Stimulated activated naive CD4-positive, alpha-beta T cell treated with Interleukin-2 at 50 U/mL for 16 hours (primary cell): ENCODE measurements around the gene WBP2.
"Not testable (repeated sequence)": the region's sequence is repeated elsewhere in the genome, so short reads cannot be mapped to it uniquely, and the experiment has no call there.

ENCODE experiments used
- DNase-seq: peaks from one replicate; lab custom pipeline; 2025; lab: John Stamatoyannopoulos, UW

WBP2 gene

DNA sequence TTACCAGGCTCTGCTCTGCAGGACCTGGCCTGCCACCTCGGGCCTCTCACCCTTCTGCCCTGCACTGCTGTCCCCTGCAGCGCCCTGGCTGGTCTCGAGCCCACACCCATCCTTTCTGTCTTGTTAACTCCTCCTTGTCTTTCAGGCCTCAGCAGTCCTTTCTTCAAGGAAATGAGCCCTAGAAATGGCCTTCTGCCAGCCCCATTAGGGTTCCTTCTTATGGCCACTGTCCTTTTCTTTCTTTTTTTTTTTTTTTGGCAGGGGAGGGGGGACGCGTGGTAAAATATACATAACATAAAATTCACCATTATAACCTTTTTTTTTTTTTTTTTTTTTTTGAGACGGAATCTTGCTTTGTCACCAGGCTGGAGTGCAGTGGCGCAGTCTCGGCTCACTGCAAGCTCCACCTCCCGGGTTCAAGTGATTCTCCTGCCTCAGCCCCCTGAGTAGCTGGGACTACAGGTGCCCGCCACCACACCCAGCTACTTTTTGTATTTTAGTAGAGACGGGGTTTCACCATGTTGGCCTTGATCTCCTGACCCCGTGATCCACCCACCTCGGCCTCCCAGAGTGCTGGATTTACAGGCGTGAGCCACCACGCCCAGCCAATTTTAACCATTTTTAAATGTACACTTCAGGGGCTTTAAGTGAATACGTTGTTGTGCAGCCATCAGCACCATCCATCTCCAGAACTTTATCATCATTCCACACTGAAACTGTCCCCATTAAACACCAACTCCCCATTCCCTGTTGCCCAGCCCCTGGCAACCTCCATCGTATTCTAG is 10.5 kb upstream of the WBP2 start:
- DNase-seq, result not testable (repeated sequence)

DNA sequence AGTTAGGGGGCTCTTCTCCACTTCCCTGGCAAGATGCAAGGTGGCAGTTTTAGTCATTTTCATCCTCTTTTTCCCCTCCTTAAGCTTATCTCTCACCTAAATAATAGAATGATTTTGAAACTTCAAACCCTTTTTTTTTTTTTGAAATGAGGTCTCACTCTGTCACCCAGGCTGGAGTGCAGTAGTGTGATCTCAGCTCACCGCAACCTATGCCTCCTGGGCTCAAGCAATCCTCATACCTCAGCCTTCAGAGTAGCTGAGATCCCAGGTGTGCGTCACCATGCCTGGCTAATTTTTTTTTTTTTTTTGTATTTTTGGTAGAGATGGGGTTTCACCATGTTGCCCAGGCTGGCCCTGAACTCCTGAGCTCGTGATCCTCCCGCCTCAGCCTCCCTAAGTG is 9.8 kb upstream of the WBP2 start:
- not testable (repeated sequence) for DNase-seq

DNA sequence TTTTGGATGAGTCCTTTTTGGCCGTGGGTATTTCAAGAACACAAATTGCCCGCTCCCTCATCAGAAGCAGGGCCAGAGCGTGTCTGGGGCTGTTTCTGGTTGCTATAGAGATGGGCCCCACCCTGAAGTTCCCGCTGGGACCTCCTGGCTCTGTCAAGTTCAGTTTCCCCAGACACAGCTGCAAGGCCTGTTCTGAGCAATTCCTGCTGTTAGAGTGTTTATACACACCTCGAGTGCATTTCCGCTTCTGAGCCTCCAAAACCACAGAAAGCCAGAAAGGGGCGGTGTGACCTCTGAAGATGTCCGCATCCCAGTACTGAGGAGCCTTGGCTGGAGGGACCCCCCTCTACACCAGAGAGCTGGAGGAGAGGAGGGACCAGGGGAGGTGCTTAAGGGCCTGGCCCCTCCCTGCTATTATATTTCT is 9.3 kb upstream of the WBP2 start:
- no peak for DNase-seq

DNA sequence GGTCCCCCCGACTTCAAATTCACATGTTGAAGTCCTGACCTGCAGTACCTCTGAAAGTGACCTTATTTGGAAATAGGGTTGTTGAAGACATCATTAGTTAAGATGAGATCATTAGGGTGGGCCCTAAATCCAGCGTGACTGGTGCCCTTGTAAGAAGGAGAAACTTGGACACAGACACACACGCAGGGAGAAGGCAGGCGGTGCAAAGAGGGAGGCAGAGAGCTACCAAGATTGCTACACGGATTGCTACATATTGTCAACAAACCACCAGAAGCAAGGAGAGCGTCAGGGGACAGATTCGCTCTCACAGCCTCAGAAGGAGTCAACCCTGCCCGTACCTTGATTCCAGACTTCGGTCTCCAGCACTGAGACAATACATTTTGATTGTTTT is 6.8 kb upstream of the WBP2 start:
- DNase-seq, result no peak

DNA sequence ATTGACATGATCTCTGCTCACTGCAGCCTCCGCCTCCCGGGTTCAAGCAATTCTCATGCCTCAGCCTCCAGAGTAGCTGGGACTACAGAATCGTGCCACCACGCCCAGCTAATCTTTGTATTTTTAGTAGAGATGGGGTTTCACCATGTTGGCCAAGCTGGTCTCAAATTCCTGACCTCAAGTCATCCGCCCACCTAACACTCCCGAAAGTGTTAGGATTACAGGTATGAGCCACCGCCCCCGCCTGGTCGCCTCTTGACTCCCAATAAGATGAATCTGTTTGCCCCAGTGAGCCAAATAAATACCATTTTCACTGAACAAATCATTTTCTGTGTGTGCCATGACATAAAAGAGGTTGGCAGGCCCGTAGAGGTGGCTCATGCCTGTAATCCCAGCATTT is 4.2 kb upstream of the WBP2 start:
- DNase-seq, result not testable (repeated sequence)

DNA sequence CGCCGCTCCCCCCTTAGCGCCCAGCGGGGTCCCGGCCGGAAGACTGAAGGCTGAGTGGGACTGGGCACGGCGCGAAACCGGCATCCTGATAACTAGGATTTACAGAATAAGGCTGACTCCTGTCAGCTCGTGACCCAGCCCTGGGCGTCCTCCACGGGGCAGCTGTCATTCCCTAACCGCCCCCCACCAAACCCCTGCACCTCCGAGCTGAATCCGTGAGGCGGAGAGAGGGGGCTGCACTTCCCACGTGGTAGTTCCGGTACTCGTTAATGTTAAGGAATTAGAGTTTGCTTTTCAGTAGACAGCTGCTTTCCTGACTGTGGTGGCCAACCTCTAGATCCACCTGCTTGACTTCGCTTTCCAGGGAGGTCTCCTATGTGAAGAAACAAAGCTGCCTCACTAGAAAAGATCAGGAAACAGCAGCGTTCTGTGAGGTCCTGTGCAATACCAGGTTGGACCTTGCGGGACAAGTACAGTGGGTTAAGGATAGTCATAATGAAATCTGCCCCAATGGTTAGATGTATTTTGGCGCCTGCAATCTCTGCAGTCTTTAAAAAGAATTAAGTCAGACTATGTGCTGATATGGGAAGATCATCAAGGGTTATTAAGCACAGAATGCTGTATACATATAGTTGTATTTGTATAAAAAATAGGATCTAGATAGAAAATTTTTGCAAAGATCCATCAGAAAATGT is 1.1 kb upstream of the WBP2 start:
- no peak for DNase-seq

DNA sequence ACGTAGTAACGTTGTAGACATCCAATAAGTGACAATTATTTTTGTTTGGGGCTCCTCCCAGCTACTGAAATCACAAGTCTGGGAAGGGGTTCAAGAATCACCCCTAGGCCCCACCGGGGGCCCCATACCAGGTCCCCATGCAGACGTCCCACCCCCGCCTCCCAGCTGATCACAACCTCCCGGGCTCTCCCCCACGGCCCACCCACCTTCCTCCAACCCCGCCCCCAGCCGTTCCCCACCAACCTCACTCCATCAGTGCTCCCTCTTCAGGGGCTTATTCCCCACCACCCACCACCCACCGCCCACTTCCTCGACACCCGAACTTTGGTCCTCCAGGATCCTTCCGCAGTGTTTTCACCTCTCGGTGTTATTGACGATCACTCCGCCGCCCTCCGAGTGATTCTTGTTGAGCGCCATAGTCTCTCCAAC is 240 bp downstream of the WBP2 start:
- no peak for DNase-seq

DNA sequence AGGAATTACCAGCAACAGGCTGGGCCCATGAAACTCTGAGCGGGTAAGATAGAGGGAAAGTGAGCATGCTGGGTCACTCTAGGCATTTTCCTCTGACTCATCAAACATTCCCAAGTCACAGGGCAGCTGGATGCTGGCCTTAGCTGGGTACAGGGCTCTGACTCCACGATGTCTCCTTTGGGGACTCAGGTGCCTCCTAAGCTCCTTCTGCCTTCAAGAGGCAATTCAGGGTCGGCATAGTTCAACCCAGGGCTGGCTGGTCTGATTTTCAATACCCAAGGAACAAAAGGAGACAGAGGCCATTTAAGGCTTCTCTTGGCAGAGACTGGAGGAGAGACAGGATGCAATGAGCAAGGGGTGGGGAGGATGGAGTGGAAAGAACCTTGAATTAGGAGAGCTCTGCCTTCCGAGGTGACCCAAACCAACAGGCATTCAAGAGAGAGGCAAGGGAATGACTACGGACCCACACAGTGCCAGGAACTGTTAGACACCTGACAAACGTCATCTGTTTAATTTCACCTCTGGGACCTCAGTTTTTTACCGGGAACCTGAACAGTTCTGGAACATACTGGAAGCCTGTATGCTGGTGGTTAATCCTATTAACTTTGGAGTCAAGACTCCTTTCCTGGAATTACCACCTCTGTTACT is 910 bp downstream of the WBP2 start:
- no peak for DNase-seq

DNA sequence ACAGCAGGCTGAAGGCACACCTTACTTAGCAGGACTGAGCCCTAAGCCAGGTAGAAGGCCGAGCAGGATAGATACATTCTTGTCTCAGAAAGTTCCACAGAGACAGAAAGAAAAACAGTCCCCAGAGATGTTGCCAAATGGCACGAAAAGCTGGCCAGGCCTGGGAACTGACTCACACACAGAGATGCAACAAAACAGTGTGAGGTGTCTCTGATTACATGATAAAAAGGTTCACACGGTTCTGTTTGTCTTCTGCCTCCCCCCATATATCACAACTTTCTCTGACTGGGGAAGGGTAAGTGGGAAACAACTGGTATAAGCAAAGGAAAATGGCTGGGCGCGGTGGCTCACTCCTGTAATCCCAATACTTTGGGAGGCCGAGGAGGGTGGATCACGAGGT is 1.7 kb downstream of the WBP2 start:
- DNase-seq, result no peak

DNA sequence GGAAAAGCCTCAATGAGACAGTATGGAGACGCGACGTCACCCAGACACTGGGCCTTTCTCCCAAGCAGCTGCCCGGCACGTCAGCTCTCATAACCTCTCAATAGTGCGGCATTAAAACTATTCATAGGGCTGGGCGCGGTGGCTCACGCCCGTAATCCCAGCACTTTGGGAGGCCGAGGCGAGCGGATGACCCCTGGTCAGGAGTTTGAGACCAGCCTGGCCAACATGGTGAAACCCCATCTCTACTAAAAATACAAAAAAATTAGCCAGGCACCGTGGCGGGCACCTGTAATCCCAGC is 3.5 kb downstream of the WBP2 start:
- not testable (repeated sequence) for DNase-seq

DNA sequence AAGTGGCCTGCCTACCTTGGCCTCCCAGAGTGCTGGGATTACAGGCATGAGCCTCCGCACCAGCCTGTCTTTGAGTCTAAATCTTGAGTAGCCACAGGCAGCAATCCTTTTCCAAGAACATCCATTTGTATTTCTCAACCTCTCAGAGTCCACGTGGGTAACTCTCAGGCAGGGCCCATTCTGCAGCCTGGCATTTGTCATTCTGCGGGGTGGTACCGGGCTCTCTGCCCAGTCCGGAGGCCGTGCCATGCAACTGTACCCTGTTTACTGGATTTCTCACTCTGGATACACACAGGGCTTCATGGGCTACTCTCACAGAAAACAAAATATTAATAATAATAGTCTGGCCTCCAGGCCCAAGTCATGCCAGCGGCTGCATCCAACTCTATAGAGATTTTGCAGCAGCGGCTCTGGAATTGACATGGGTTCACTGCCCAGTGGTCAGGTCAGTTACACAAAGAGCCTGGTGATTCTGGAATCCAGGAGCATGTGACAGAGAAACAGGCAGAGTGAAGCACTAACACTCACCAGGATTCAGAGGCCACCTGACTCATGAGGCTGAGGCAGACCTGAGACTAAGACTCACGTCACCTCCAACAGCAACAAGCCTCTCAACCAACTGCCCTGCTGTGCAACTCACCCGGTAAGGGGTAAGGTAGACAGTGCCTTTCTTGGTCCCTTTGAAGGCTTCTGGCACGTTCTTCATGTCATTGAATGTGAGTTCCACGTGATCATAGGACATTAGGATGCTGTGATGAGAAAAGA is 4.0 kb downstream of the WBP2 start:
- no peak for DNase-seq

DNA sequence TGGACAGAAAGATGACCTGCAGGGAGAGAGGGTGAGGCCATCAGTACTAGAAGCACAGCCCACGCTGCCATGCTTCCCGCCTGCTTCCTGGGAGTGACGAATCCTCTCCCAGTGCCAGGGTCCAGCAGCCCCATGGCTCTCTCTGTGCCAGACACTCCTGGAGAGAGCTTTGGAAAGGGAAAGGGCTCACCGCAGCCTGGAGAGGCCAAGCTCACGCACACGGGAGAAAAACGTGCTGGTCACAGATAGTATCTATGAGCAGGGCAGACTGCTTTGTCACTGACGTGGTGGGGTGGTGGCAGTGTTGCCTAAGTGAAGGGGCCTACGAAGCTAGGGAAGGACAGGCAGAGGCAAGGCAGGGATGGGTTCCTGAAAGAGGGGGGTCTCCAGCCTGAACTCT is 5.4 kb downstream of the WBP2 start:
- DNase-seq, result no peak

DNA sequence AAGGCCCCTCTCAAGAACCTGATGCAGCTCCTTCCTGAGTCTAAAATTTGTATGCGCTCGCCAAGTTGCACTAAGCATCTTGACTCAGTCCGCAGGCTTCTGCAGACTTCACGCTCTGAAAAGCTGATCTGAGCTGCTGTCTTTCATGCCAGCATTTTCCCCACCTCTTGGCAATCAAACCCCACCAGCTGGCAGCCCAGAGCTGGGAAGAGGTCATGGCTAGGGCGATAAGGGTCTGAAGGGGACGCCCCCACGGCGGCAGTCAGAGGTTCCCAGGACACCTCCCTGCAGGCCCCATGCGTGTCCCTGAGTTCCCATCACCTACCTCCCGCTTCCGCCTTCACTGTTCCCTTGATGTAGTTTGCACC is 5.9 kb downstream of the WBP2 start:
- no peak for DNase-seq

DNA sequence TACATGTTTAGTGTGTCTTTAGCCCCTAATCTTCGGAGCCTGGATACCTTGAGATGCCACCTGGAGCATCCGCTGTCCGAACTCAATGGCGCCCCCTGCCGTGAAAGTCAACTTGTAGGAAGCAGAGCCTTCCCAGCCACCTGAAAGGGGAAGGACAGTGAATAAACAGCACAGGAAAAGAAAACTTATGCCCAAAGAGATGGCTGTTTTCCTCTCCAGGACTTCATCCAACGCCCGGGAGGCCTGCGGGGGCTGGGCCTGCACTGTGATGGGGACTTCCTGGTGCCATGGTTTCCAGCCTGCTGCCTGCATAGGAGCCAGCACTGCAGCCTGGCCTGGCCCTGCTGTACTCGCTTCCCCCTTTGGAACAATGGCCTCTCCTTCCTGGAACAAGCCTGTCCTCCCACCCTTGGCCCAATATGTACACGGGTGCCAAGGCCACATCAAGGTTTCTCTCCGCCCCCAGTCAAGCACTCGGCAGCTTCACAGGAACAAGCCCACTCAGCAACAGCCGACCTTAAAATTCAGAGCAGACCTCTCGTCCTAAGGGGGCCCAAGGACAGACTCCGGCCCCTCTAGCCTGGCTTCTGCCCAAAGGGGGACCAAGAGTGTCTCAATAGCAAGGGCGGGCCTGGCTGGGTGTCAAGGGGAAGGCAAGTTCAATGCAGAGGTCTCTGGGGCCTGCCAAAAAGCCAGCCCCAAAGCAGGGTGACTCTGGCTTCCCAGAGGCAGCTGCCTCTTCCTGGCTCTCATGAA is 6.4 kb downstream of the WBP2 start:
- DNase-seq, result peak; percentile 80

DNA sequence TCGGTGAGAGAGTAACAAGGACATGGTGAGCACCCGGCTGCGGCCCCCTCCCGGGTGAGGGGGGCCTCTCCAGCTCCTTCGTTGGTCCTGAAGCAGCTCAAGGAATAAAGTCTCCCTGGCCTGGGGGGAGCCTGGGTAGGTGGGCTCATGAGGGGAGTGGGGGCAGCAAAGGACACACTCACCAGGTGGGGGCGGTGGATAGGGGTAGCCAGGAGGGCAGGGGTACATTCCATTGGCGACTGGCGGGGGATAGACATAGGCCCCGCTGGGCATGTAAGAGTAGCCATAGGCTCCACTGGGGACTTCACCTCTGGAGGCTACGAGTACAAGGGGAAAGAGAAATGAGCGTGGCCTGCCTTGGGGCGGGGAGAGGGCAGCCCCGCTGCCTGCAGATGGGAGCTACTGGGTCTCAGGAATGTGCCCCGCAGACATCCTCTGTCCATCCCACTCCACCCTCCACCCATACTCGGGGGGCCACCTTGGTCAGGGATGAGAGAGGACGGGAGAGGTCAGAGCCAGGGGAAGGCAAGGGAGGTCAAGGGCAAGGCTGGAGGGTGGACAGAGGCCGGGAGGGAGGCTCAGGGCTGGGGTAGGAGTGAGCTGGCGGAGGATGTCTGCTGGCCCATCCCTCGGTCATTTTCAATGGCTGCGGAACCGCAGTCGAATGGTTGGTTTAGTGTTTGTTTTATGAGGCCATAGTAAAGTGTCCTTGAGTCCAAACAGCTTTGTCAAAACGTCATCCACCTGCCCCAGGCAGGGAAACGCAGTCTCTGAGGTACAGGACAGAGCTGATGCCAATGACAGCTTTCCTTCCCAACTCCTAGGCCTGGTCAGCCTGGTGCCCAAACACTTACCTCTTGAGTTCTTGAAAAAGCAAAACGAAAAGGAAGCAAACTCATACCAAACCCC is 7.3 kb downstream of the WBP2 start:
- DNase-seq, result no peak

DNA sequence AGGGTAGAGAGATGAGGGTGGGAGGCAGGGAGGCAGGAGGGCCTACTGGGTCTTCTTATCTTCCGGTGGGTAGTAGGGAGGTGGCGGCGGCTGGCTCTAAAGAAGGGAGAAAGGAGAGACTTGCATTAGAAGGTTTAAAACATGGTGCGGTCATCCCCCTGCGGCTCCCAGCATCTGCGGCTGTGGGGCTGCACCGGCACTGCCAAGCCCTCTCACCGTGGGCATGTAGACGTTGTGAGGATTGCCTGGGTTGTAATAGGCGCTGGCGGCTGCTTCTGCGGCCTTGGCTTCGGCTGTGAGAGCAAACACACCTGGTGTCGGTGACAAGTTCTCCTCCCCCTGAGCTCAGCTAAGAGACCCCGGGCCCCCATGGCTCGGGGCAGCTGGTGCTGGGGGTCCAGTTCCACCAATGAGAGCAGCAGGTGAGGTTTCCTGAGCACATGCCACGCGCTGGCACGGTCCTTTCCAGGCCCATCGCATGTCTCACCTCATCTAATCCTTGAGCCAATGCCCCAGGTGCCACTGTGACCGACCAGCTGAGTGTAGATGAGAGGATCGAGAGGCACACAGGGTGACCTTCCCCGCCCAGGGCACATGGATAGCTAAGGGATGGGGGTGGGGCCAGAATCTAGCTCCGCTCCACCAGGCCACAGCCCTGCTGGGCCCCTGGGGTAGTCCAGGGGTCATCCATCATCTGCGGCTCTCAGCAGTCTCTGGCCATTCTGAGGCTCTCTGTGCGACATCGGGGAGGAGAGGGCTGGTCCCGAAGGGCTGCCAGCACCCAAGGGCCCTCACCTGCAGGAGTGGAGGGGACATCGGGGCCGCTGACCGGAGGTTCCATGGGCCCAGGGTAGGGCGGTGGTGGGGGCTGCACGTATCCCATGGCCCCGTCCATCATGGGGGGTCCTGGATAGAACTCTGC is 8.2 kb downstream of the WBP2 start:
- no peak for DNase-seq

DNA sequence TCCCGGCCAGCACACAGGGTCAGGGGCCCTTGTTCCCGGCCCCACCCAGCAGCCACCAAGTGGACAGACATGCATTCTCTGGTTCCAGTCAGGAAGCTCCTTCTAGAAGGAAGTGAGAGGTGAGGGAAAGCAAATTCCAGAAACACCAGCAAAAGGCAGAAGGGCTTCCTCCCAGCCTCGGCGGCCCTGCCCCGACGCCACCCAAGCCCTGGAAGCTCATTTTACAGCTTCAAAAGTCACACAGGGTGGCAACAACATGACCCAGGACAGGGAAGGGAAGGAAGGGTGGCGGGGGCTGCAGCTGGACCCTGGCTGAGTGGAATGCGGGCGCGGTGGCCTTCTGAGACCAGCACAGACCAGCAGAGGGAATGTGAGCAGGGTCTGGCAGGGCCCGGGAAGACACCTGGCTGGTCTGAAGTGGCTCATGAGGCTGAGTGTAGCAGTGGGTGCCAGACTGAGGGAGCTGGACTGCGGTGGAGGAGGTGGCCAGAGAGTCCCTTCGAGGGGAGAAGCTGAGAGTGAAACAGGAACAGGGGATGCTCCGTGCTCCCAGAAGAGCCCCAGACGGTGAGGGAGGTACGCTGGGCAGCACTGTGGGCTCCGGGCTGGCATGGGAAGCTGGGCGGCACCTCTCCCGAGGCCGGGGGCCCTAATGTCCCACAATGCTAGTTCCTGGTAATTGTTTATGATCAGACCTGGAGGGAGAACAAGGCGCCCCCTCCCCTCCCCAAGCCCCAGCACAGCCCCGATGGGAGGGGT is 9.0 kb downstream of the WBP2 start:
- no peak for DNase-seq

DNA sequence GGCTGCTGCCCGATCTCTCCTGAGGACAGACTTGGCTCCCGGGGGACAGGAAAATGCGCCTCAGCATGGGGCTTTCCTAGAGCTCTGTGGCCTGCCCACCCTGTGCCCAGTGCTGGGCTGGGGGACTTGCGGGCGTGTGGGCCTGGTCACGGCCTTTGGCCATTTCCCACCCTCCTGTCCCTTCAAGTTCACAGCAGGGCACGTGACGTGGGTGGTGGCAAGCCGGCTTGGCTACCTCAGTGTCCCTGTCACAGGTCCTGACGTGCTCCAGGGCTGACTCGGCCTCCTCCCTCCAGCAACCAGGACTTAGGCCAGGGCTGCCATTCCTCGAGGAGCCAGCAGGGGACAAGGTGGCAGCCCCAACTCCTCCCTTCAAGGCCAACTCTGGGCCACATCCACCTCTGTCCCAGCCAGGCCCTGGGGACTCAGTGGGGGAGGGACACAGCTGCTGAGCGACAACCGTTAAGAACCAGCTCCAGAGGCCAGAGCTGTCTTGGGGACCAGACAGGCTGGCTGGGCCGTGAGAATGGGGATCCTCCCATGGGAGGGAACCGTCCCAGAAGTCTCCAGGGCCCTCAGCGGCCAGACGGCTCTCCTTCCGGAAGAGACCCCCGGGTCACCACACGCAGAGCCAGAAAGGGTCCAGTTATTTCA is 9.9 kb downstream of the WBP2 start:
- DNase-seq, result peak; percentile 60
